ENCODE data around the gene LBP.
"Not testable (repeated sequence)": the region's sequence is repeated elsewhere in the genome, so short reads cannot be mapped to it uniquely, and the experiment has no call there.

LBP gene

GRCh38 chr20:38377838-38378237, 31.6 kb downstream of the LBP start:
- H3K4me2 ChIP-seq (ENCODE audit: insufficient read depth, low read length, poor library complexity, severe bottlenecking); H3K9me3 ChIP-seq (replicated peaks in 1 of 2; ENCODE audit: control insufficient read depth in 2 of 2, insufficient read depth in 1 of 2, low read depth in 1 of 2, low read length in 2 of 2); H3K4ac ChIP-seq (ENCODE audit: low read length); H4K8ac ChIP-seq (ENCODE audit: low read depth, low read length); H3K18ac ChIP-seq (ENCODE audit: low read length); H3K36me3 ChIP-seq (replicated peaks in 1 of 2; ENCODE audit: control insufficient read depth in 2 of 2, insufficient read depth in 2 of 2, low read length in 2 of 2); H2BK5ac ChIP-seq (ENCODE audit: low read length); H2BK120ac ChIP-seq (ENCODE audit: low read depth, low read length); H2AK5ac ChIP-seq (ENCODE audit: low read depth, low read length); H3K14ac ChIP-seq (ENCODE audit: low read length); H3K4me1 ChIP-seq (ENCODE audit: control insufficient read depth in 2 of 2, insufficient read depth in 1 of 2, low read depth in 1 of 2, low read length in 2 of 2); H2AFZ ChIP-seq (ENCODE audit: low read length); H3K4me3 ChIP-seq (ENCODE audit: low read length in 2 of 2); H4K91ac ChIP-seq (ENCODE audit: low read depth, low read length, poor library complexity); H3K27ac ChIP-seq (replicated peaks; ENCODE audit: low read length); DNase-seq (ENCODE audit: low spot score); H2BK12ac ChIP-seq (ENCODE audit: low read length); H3K27me3 ChIP-seq (ENCODE audit: control insufficient read depth in 3 of 3, insufficient read depth in 3 of 3, low read depth in 1 of 3, low read length in 3 of 3); H3K9ac ChIP-seq (ENCODE audit: low read depth, low read length, poor library complexity); H3K79me1 ChIP-seq (ENCODE audit: low read depth, low read length); H2BK15ac ChIP-seq (ENCODE audit: low read length); H3K23ac ChIP-seq (ENCODE audit: low read depth, low read length, poor library complexity): not testable (repeated sequence)
- WGBS, 2 donors (ENCODE audit: extremely low coverage in 2 of 2, insufficient read length in 2 of 2, insufficient replicate concordance in 1 of 2) = no CpG with 5 or more reads among the region's 5 CpGs

DNA sequence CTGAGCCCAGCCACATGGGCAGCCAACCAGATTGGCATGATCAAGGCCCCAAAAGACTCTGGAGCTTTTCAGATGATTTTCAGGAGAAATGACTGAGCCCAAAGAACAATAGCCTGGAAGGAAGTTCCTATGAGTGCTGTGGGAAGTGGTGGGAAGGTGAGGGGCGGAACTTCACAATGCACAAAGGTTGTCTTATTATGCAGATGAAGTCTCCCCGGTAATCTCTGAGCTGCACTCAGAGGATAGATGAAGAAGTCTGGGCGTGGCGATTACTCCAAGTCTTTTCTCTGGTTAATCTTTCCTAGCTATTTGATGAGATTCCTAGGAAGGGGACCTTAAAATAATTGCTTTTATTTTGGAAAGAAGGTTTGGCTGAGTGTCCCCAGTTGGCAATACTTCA, 36.9 kb downstream of the LBP start:
- Histone ChIP-seq H3K4me2 (ENCODE audit: insufficient read depth, low read length, poor library complexity, severe bottlenecking) (no peak overlapping the region), H3K4ac (ENCODE audit: low read length) (no peak overlapping the region), H3K9me3 (replicated peaks in 1 of 2; ENCODE audit: control insufficient read depth in 2 of 2, insufficient read depth in 1 of 2, low read depth in 1 of 2, low read length in 2 of 2) (no peaks in the 10 kb centered on the region), H3K4me3 (ENCODE audit: low read length in 2 of 2) (no peak overlapping the region), H3K36me3 (replicated peaks in 1 of 2; ENCODE audit: control insufficient read depth in 2 of 2, insufficient read depth in 2 of 2, low read length in 2 of 2) (no peaks in the 10 kb centered on the region), H2BK5ac (ENCODE audit: low read length) (no peak overlapping the region), H3K79me1 (ENCODE audit: low read depth, low read length) (no peaks in the 10 kb centered on the region), H2BK15ac (ENCODE audit: low read length) (no peak overlapping the region), H3K18ac (ENCODE audit: low read length) (no peak overlapping the region), H4K8ac (ENCODE audit: low read depth, low read length) (no peak overlapping the region), H3K4me1 (ENCODE audit: control insufficient read depth in 2 of 2, insufficient read depth in 1 of 2, low read depth in 1 of 2, low read length in 2 of 2) (no peaks in the 10 kb centered on the region), H4K91ac (ENCODE audit: low read depth, low read length, poor library complexity) (no peak overlapping the region), H2BK12ac (ENCODE audit: low read length) (no peak overlapping the region), H2AK5ac (ENCODE audit: low read depth, low read length) (no peak overlapping the region), H3K23ac (ENCODE audit: low read depth, low read length, poor library complexity) (no peak overlapping the region), H3K14ac (ENCODE audit: low read length) (no peak overlapping the region), H3K27me3 (ENCODE audit: control insufficient read depth in 3 of 3, insufficient read depth in 3 of 3, low read depth in 1 of 3, low read length in 3 of 3) (no peaks in the 10 kb centered on the region), H3K9ac (ENCODE audit: low read depth, low read length, poor library complexity) (no peak overlapping the region), H2AFZ (ENCODE audit: low read length) (no peak overlapping the region), H2BK120ac (ENCODE audit: low read depth, low read length) (no peak overlapping the region), H3K27ac (replicated peaks; ENCODE audit: low read length) (no peak overlapping the region)
- no CpG with 5 or more reads among the region's 4 CpGs for WGBS, 2 donors (ENCODE audit: extremely low coverage in 2 of 2, insufficient read length in 2 of 2, insufficient replicate concordance in 1 of 2)
- no peak for DNase-seq (ENCODE audit: low spot score)

- no peak overlapping the region for H3K23ac ChIP-seq (ENCODE audit: low read depth, low read length, poor library complexity)
- no peaks in the 10 kb centered on the region for H3K9me3 ChIP-seq (replicated peaks in 1 of 2; ENCODE audit: control insufficient read depth in 2 of 2, insufficient read depth in 1 of 2, low read depth in 1 of 2, low read length in 2 of 2)
- H3K36me3 ChIP-seq (replicated peaks in 1 of 2; ENCODE audit: control insufficient read depth in 2 of 2, insufficient read depth in 2 of 2, low read length in 2 of 2) = no peaks in the 10 kb centered on the region
- H3K18ac ChIP-seq (ENCODE audit: low read length) = no peak overlapping the region
- no peak overlapping the region for H2BK15ac ChIP-seq (ENCODE audit: low read length)
- no peak overlapping the region for H3K14ac ChIP-seq (ENCODE audit: low read length)
- H3K4me3 ChIP-seq (ENCODE audit: low read length in 2 of 2) = no peak overlapping the region
- no peak overlapping the region for H2AK5ac ChIP-seq (ENCODE audit: low read depth, low read length)
- no CpG with 5 or more reads among the region's 8 CpGs for WGBS, 2 donors (ENCODE audit: extremely low coverage in 2 of 2, insufficient read length in 2 of 2, insufficient replicate concordance in 1 of 2)
- no peak overlapping the region for H3K9ac ChIP-seq (ENCODE audit: low read depth, low read length, poor library complexity)
- no peak overlapping the region for H2AFZ ChIP-seq (ENCODE audit: low read length)
- H2BK120ac ChIP-seq (ENCODE audit: low read depth, low read length) = no peak overlapping the region
- H3K4me2 ChIP-seq (ENCODE audit: insufficient read depth, low read length, poor library complexity, severe bottlenecking) = no peak overlapping the region
- no peaks in the 10 kb centered on the region for H3K79me1 ChIP-seq (ENCODE audit: low read depth, low read length)
- DNase-seq (ENCODE audit: low spot score) = no peak
- H4K8ac ChIP-seq (ENCODE audit: low read depth, low read length) = no peak overlapping the region
- no peaks in the 10 kb centered on the region for H3K27me3 ChIP-seq (ENCODE audit: control insufficient read depth in 3 of 3, insufficient read depth in 3 of 3, low read depth in 1 of 3, low read length in 3 of 3)
- H3K4me1 ChIP-seq (ENCODE audit: control insufficient read depth in 2 of 2, insufficient read depth in 1 of 2, low read depth in 1 of 2, low read length in 2 of 2) = no peaks in the 10 kb centered on the region
- H3K4ac ChIP-seq (ENCODE audit: low read length) = no peak overlapping the region
- H3K27ac ChIP-seq (replicated peaks; ENCODE audit: low read length) = no peak overlapping the region
- H2BK12ac ChIP-seq (ENCODE audit: low read length) = no peak overlapping the region
- no peak overlapping the region for H4K91ac ChIP-seq (ENCODE audit: low read depth, low read length, poor library complexity)
- H2BK5ac ChIP-seq (ENCODE audit: low read length) = no peak overlapping the region
Measured at GRCh38 chr20:38386004-38386403, 39.7 kb downstream of the LBP start.

DNA sequence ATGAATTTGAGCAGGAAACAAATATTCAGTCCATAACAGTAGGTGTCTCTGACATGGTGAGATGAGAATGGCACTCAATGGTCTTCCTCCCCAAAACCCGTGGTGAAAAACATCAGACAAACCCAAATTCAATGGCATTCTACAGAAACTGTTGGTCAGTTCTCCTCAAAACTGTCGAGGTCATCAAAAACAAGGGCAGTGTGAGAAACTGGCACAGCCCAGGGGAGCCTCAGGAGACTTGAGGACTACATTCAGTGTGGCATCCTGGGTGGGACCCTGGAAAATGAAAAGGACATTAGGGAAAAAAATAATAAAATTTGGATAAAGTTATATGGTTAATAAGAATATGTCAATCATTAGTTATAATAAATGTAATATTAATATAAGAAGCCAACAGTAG, 40.6 kb downstream of the LBP start:
- H3K23ac ChIP-seq (ENCODE audit: low read depth, low read length, poor library complexity) = no peak overlapping the region
- no peak overlapping the region for H3K4me2 ChIP-seq (ENCODE audit: insufficient read depth, low read length, poor library complexity, severe bottlenecking)
- H2BK15ac ChIP-seq (ENCODE audit: low read length) = no peak overlapping the region
- H2AK5ac ChIP-seq (ENCODE audit: low read depth, low read length) = no peak overlapping the region
- no peak overlapping the region for H3K4ac ChIP-seq (ENCODE audit: low read length)
- H3K18ac ChIP-seq (ENCODE audit: low read length) = no peak overlapping the region
- no peaks in the 10 kb centered on the region for H3K4me1 ChIP-seq (ENCODE audit: control insufficient read depth in 2 of 2, insufficient read depth in 1 of 2, low read depth in 1 of 2, low read length in 2 of 2)
- no peak overlapping the region for H3K4me3 ChIP-seq (ENCODE audit: low read length in 2 of 2)
- H2BK12ac ChIP-seq (ENCODE audit: low read length) = no peak overlapping the region
- no peaks in the 10 kb centered on the region for H3K9me3 ChIP-seq (replicated peaks in 1 of 2; ENCODE audit: control insufficient read depth in 2 of 2, insufficient read depth in 1 of 2, low read depth in 1 of 2, low read length in 2 of 2)
- no peak overlapping the region for H3K9ac ChIP-seq (ENCODE audit: low read depth, low read length, poor library complexity)
- H3K27ac ChIP-seq (replicated peaks; ENCODE audit: low read length) = no peak overlapping the region
- H3K27me3 ChIP-seq (ENCODE audit: control insufficient read depth in 3 of 3, insufficient read depth in 3 of 3, low read depth in 1 of 3, low read length in 3 of 3) = no peaks in the 10 kb centered on the region
- no peak overlapping the region for H4K91ac ChIP-seq (ENCODE audit: low read depth, low read length, poor library complexity)
- H3K79me1 ChIP-seq (ENCODE audit: low read depth, low read length) = no peaks in the 10 kb centered on the region
- DNase-seq (ENCODE audit: low spot score) = no peak
- no peaks in the 10 kb centered on the region for H3K36me3 ChIP-seq (replicated peaks in 1 of 2; ENCODE audit: control insufficient read depth in 2 of 2, insufficient read depth in 2 of 2, low read length in 2 of 2)
- WGBS, 2 donors (ENCODE audit: extremely low coverage in 2 of 2, insufficient read length in 2 of 2, insufficient replicate concordance in 1 of 2) = no CpG with 5 or more reads among the region's 2 CpGs
- no peak overlapping the region for H3K14ac ChIP-seq (ENCODE audit: low read length)
- no peak overlapping the region for H4K8ac ChIP-seq (ENCODE audit: low read depth, low read length)
- H2AFZ ChIP-seq (ENCODE audit: low read length) = no peak overlapping the region
- H2BK120ac ChIP-seq (ENCODE audit: low read depth, low read length) = no peak overlapping the region
- H2BK5ac ChIP-seq (ENCODE audit: low read length) = no peak overlapping the region
